K562 (cell line): Measurements from ENCODE around the gene TNFSF11. TPM values are rescaled to one million over a fixed set of nuclear protein-coding genes. Genes with fewer than 3 reads are reported as not detected.

Experiments used
- ATAC-seq: fragments of 200-7000 bp; cut with Tn5 transposase; 3 replicates; pipeline ENCODE4 v1.9.1; 2020; ENCODE audit warnings: moderate library complexity
- BruUV-seq: library from RNA; stranded (reverse); fragments of 400-500 nt; replicated peaks from 2 replicates; lab custom pipeline; 2021; lab: Mats Ljungman, UMichigan
- CTCF ChIA-PET: fragments of 300-600 bp; formaldehyde crosslinking; extraction: SDS; loops from one replicate; lab custom pipeline; 2021; ENCODE audit warnings: low intra/inter-chr PET ratio; lab: Yijun Ruan, JAX
- POLR2A ChIA-PET: fragments of 300-600, 350-650 bp; sonication (Branson Sonifier 250); formaldehyde crosslinking; extraction: SDS; loops from one replicate; lab custom pipeline; 2021; ENCODE audit warnings: antibody characterized with exemption, inconsistent platforms; lab: Yijun Ruan, JAX
- DNase-seq, 4 experiments: peaks; one replicate each; pipeline versions ENCODE4 v3.0.0 to v3.0.0-alpha.2; 2011 to 2018; ENCODE audit warnings: low spot score in 3 of 4, mixed read lengths in 3 of 4; ENCODE audit errors: extremely low read depth in 1 of 4
- FAIRE-seq: peaks from 2 replicates; lab custom pipeline; 2011; peaks lifted over from hg19 to GRCh38; lab: Jason Lieb, UNC
- H2AFZ ChIP-seq: 2 replicates; pipeline ENCODE4 v1.6.0; 2011; ENCODE audit warnings: low read depth, low read length, control low read depth, inconsistent platforms
- H3K27ac ChIP-seq: fragments of 200-600 bp; 3 replicates; pipeline ENCODE4 v1.8.0; 2011; ENCODE audit warnings: low read depth, mild to moderate bottlenecking, control low read depth, inconsistent platforms, low read length, moderate library complexity, mixed read lengths; ENCODE audit errors: extremely low read depth
- H3K27me3 ChIP-seq, 2 experiments: fragments of 300-600 bp in 1 of 2; 2 replicates in 1 of 2; 3 replicates in 1 of 2; pipeline versions ENCODE4 v1.6.0 to v1.8.0; 2011; ENCODE audit warnings: inconsistent platforms in 2 of 2, low read length in 2 of 2, mild to moderate bottlenecking in 1 of 2, mixed read lengths in 1 of 2, moderate library complexity in 1 of 2; ENCODE audit not compliant: control insufficient read depth in 2 of 2, insufficient read depth in 2 of 2
- H3K36me3 ChIP-seq: fragments of 300-600 bp; 3 replicates; pipeline ENCODE4 v1.8.0; 2011; ENCODE audit warnings: mild to moderate bottlenecking, low read length, inconsistent platforms; ENCODE audit not compliant: control insufficient read depth, insufficient read depth
- H3K4me1 ChIP-seq, 2 experiments: fragments of 200-600 bp in 1 of 2; replicated peaks in 1 of 2; 2 replicates in 1 of 2; 3 replicates in 1 of 2; pipeline versions ENCODE4 v1.5.1 to v1.8.0; 2011; ENCODE audit warnings: inconsistent platforms in 2 of 2, low read length in 2 of 2, mild to moderate bottlenecking in 1 of 2, mixed read lengths in 1 of 2, moderate library complexity in 1 of 2; ENCODE audit not compliant: control insufficient read depth in 2 of 2, insufficient read depth in 2 of 2
- H3K4me2 ChIP-seq: 2 replicates; pipeline ENCODE4 v1.6.1; 2011; ENCODE audit warnings: low read length, control low read depth, inconsistent platforms, mixed read lengths; ENCODE audit not compliant: insufficient read depth
- H3K4me3 ChIP-seq: fragments of 200-600 bp; sonication (generic), shearing (Covaris generic); 2 replicates; pipeline ENCODE4 v1.5.1; 2016; ENCODE audit warnings: control low read depth, inconsistent platforms
- H3K79me2 ChIP-seq: fragments of 200-600 bp; 3 replicates; pipeline ENCODE4 v1.8.0; 2011; ENCODE audit warnings: low read length, inconsistent platforms; ENCODE audit not compliant: control insufficient read depth, insufficient read depth
- H3K9ac ChIP-seq, 2 experiments: 2 replicates each; pipeline versions ENCODE4 v1.6.0 to v1.6.1; 2011; ENCODE audit warnings: low read depth in 2 of 2, low read length in 2 of 2, control low read depth in 1 of 2, inconsistent platforms in 1 of 2, mild to moderate bottlenecking in 1 of 2, mixed read lengths in 1 of 2; ENCODE audit not compliant: insufficient read depth in 1 of 2
- H3K9me1 ChIP-seq: one replicate; pipeline ENCODE4 v1.6.0; 2011; ENCODE audit warnings: inconsistent platforms, mild to moderate bottlenecking, low read length, moderate library complexity; ENCODE audit not compliant: control insufficient read depth, insufficient read depth
- H3K9me3 ChIP-seq: replicated peaks from 2 replicates; pipeline ENCODE4 v1.5.1; 2011; ENCODE audit warnings: low read depth, low read length, inconsistent platforms; ENCODE audit not compliant: control insufficient read depth, insufficient read depth
- H4K20me1 ChIP-seq: replicated peaks from 2 replicates; pipeline ENCODE4 v1.6.1; 2011; ENCODE audit warnings: low read length, inconsistent platforms, mixed read lengths; ENCODE audit not compliant: control insufficient read depth, insufficient read depth
- GATA2 ChIP-seq: sonication (generic); formaldehyde crosslinking; IDR thresholded peaks from 2 replicates; pipeline ENCODE4 v1.4.0; 2020; ENCODE audit warnings: mild to moderate bottlenecking, missing genetic modification reagents
- GATAD2A ChIP-seq: fragments of 450-650 bp; IDR thresholded peaks from 2 replicates; pipeline ENCODE4 v1.6.1; 2017
- MBD2 ChIP-seq: sonication (generic); IDR thresholded peaks from 2 replicates; pipeline ENCODE4 v1.6.1; 2016; ENCODE audit warnings: low read depth, borderline replicate concordance
- TBL1XR1 ChIP-seq, 2 experiments: IDR thresholded peaks; 2 replicates each; pipeline ENCODE4 v1.6.1; 2012; ENCODE audit warnings: improper control_type of control experiment in 2 of 2, low read length in 2 of 2, mild to moderate bottlenecking in 1 of 2
- ZNF696 ChIP-seq: fragments of 250-450 bp; sonication (Bioruptor Pico); conservative IDR thresholded peaks from 2 replicates; pipeline ENCODE4 v1.4.0; 2020; ENCODE audit warnings: mild to moderate bottlenecking, moderate library complexity
- ZNF707 ChIP-seq: fragments of 250-450 bp; sonication (Bioruptor Pico); conservative IDR thresholded peaks from 2 replicates; pipeline ENCODE4 v1.8.0; 2022; ENCODE audit warnings: inconsistent platforms, mild to moderate bottlenecking, moderate library complexity
- whole genome bisulfite sequencing: fragments of 100-300 bp; shearing (Covaris generic); methylation state at CpG from one replicate; pipeline ENCODE4 v1.1.6; 2016; ENCODE audit warnings: low coverage, mixed read lengths; ENCODE audit not compliant: insufficient coverage; ENCODE audit errors: missing lambda C conversion rate; 5-methylcytosine and 5-hydroxymethylcytosine counted together
- in situ Hi-C: fragments of 300-500 bp; cut with MboI; formaldehyde crosslinking; loops from 4 replicates; pipeline ENCODE4 v1.15.0; 2018; ENCODE audit warnings: inconsistent platforms, mixed read lengths
- intact Hi-C: fragments of 100-400 bp; cut with micrococcal nuclease; formaldehyde crosslinking; loops from 2 replicates; pipeline ENCODE4 v1.14.2; 2022
- polyA plus RNA-seq, 8 experiments: library from polyadenylated mRNA; depleted of rRNA in 4 of 8; stranded (reverse) in 5 of 8; unstranded in 3 of 8; fragments of >200 nt; fragmentation: Nextera tagmentation in 2 of 8; fragmentation: Illumina TruSeq in 1 of 8; extraction: Ambion mirVana in 2 of 8; extraction: Trizol in 1 of 8; gene quantifications; 2 replicates each; pipeline versions ENCODE4 v1.2.1 to v1.2.3, GENCODE V29; 2011 to 2014; ENCODE audit warnings: inconsistent platforms in 1 of 8, missing spikeins in 1 of 8
- total RNA-seq, 7 experiments: library from RNA; depleted of rRNA in 6 of 7; stranded (reverse); fragments of >200 nt in 6 of 7; fragmentation: Illumina TruSeq in 2 of 7; extraction: Trizol in 2 of 7; gene quantifications; 2 replicates each; pipeline versions ENCODE4 v1.2.1 to v1.2.3, GENCODE V29; 2011 to 2021; ENCODE audit warnings: low replicate concordance in 1 of 7
- TF ChIP-seq, protein P1 (sequence below), 2 experiments: fragments of 200-800 bp in 1 of 2; sonication (Bioruptor generic) in 1 of 2; sonication (generic) in 1 of 2; formaldehyde crosslinking in 1 of 2; IDR thresholded peaks in 1 of 2; conservative IDR thresholded peaks in 1 of 2; 2 replicates each; pipeline versions ENCODE4 v1.5.0 to v1.6.1; 2016 to 2020; ENCODE audit warnings: missing compliant biosample characterization in 1 of 2, missing genetic modification characterization in 1 of 2, missing genetic modification reagents in 1 of 2
- TF ChIP-seq, protein P2 (sequence below): fragments of 450-650 bp; IDR thresholded peaks from 2 replicates; pipeline ENCODE4 v1.6.1; 2017; ENCODE audit warnings: antibody characterized with exemption

TNFSF11 gene
- total and polyA plus RNA-seq, 9 of the 15 experiments (the other 6 are each of a cell fraction or from before 2014, with no cell fraction given) = not detected

- H3K4me1 ChIP-seq = no peaks in the 10 kb centered on the region
- no peak overlapping the region for H3K9ac ChIP-seq
- H3K4me3 ChIP-seq = no peak overlapping the region
- no peaks in the 10 kb centered on the region for H3K9me1 ChIP-seq
- POLR2A ChIA-PET = no interaction called here
- TF ChIP-seq, protein P1, sequence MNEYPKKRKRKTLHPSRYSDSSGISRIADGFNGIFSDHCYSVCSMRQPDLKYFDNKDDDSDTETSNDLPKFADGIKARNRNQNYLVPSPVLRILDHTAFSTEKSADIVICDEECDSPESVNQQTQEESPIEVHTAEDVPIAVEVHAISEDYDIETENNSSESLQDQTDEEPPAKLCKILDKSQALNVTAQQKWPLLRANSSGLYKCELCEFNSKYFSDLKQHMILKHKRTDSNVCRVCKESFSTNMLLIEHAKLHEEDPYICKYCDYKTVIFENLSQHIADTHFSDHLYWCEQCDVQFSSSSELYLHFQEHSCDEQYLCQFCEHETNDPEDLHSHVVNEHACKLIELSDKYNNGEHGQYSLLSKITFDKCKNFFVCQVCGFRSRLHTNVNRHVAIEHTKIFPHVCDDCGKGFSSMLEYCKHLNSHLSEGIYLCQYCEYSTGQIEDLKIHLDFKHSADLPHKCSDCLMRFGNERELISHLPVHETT (CRISPR knock-in tag; conservative IDR thresholded peaks at IDR 0.05 in 1 of 2, IDR thresholded peaks at IDR 0.05 in 1 of 2) = no peak
- TF ChIP-seq MBD2 (no peak), GATAD2A (no peak), ZNF707 (CRISPR knock-in tag) (no peak), GATA2 (CRISPR knock-in tag) (no peak), TBL1XR1 (IDR thresholded peaks at IDR 0.05; ENCODE audit: low read length in 2 of 2) (no peak), ZNF696 (CRISPR knock-in tag) (no peak)
- TF ChIP-seq, protein P2, sequence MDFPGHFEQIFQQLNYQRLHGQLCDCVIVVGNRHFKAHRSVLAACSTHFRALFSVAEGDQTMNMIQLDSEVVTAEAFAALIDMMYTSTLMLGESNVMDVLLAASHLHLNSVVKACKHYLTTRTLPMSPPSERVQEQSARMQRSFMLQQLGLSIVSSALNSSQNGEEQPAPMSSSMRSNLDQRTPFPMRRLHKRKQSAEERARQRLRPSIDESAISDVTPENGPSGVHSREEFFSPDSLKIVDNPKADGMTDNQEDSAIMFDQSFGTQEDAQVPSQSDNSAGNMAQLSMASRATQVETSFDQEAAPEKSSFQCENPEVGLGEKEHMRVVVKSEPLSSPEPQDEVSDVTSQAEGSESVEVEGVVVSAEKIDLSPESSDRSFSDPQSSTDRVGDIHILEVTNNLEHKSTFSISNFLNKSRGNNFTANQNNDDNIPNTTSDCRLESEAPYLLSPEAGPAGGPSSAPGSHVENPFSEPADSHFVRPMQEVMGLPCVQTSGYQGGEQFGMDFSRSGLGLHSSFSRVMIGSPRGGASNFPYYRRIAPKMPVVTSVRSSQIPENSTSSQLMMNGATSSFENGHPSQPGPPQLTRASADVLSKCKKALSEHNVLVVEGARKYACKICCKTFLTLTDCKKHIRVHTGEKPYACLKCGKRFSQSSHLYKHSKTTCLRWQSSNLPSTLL = no peak
- ATAC-seq (no peak), FAIRE-seq (no peak), DNase-seq (no peak)
- no peak overlapping the region for H2AFZ ChIP-seq
- CTCF ChIA-PET = no interaction called here
- H3K79me2 ChIP-seq = no peaks in the 10 kb centered on the region
- no TSS peak for BruUV-seq
- H4K20me1 ChIP-seq = no peaks in the 10 kb centered on the region
- H3K4me2 ChIP-seq = no peak overlapping the region
- 0% methylated on average over 3 of the region's 3 CpGs for WGBS
- H3K36me3 ChIP-seq = no peaks in the 10 kb centered on the region
- no peak overlapping the region for H3K27ac ChIP-seq
- no peaks in the 10 kb centered on the region for H3K27me3 ChIP-seq
- in situ Hi-C loops (no loop called here), intact Hi-C loops (no loop called here)
- H3K9me3 ChIP-seq = no peaks in the 10 kb centered on the region
These were observed 51.7 kb downstream of the TNFSF11 start for GRCh38 chr13:42625611-42626010.
